Right cardiac atrium (tissue), 5 donors: ENCODE measurements around the gene HOXA7. TPM values are rescaled to one million over a fixed set of nuclear protein-coding genes. Genes with fewer than 3 reads are reported as not detected.

ENCODE experiments used
- ATAC-seq, 2 donors: fragments of 200-7000 bp; cut with Tn5 transposase; one replicate each; pipeline versions ENCODE4 v1.8.0 to v1.9.1; 2020; ENCODE audit warnings: moderate library complexity in 2 of 2, mild to moderate bottlenecking in 1 of 2
- DNase-seq, 3 donors: peaks; one replicate each; pipeline ENCODE4 v3.0.0-alpha.2; 2020
- H3K27ac ChIP-seq: one replicate; pipeline ENCODE4 v1.5.1; 2013; ENCODE audit warnings: mild to moderate bottlenecking, low read length, control low read depth, moderate library complexity
- H3K27me3 ChIP-seq: one replicate; pipeline ENCODE4 v1.6.1; 2013; ENCODE audit not compliant: control insufficient read depth, insufficient read depth
- H3K4me1 ChIP-seq: one replicate; pipeline ENCODE4 v1.6.1; 2013; ENCODE audit warnings: low read length; ENCODE audit not compliant: control insufficient read depth, insufficient read depth
- H3K4me3 ChIP-seq: one replicate; pipeline ENCODE4 v1.5.1; 2013; ENCODE audit warnings: low read length, control low read depth
- H3K9me3 ChIP-seq: one replicate; pipeline ENCODE4 v1.6.1; 2013; ENCODE audit warnings: low read length; ENCODE audit not compliant: control insufficient read depth
- WGBS: extraction: QIAGEN DNeasy Blood & Tissue Kit; methylation state at CpG from one replicate; pipeline ENCODE4 v1.1.7; 2013; 5-methylcytosine and 5-hydroxymethylcytosine counted together
- intact Hi-C, 4 donors: fragments of 100-400 bp; cut with DNase I; formaldehyde crosslinking; loops; one replicate each; pipeline versions ENCODE4 v1.11.0 to v1.14.0; 2022 to 2023
- polyA plus RNA-seq: library from polyadenylated mRNA; stranded (reverse); fragments of 200-250 nt; gene quantifications from one replicate; pipeline ENCODE4 v1.2.3, GENCODE V29; 2013
- total RNA-seq, 4 donors: library from RNA; stranded (reverse); fragmentation: NEBNext Ultra II Directional; extraction: Animal tissue kit (Norgen Biotek cat#: 25700); gene quantifications; one replicate each; pipeline ENCODE4 v1.2.1, GENCODE V29; 2021
- donor health status: healthy with polysubstance abuse.
- donor health status: DM: no; HTN: yes; CAD: no.
- donor health status: DM: no; HTN: no; CAD: no.
- donor health status: DM: no; HTN: yes; CAD: no; lungs with severe emphysema.
- donor health status: DM: yes; HTN: yes; CAD: no.

HOXA7 gene
- total and polyA plus RNA-seq, 5 donors, result 0.11 TPM; not detected in 4

- DNase-seq (no peak), ATAC-seq (peak in 1 of 2 donors; percentile 7)
- 21% methylated on average over 6 of the region's 6 CpGs for WGBS
- peak overlapping the region; percentile 53 for H3K27ac ChIP-seq
- H3K27me3 ChIP-seq, result no peaks in the 10 kb centered on the region
- H3K4me1 ChIP-seq, result no peaks in the 10 kb centered on the region
- no peaks in the 10 kb centered on the region for H3K9me3 ChIP-seq
- intact Hi-C loops, result no loop called here
- H3K4me3 ChIP-seq, result no peak overlapping the region
Observed at GRCh38 chr7:27111042-27111750, 45.3 kb downstream of the HOXA7 start.

GRCh38 chr7:27110186-27111031, 46.1 kb downstream of the HOXA7 start:
- intact Hi-C loops, result no loop called here
- no peaks in the 10 kb centered on the region for H3K4me1 ChIP-seq
- DNase-seq, result peak in 2 of 3 donors; percentile 57 to 69
- H3K9me3 ChIP-seq, result no peaks in the 10 kb centered on the region
- 36% methylated on average over 66 of the region's 66 CpGs for WGBS
- peak overlapping the region; percentile 53 for H3K27ac ChIP-seq
- no peaks in the 10 kb centered on the region for H3K27me3 ChIP-seq
- H3K4me3 ChIP-seq, result no peak overlapping the region
- no peak for ATAC-seq

GRCh38 chr7:27109466-27110185, 46.8 kb downstream of the HOXA7 start:
- Histone ChIP-seq H3K9me3 (no peaks in the 10 kb centered on the region), H3K27me3 (no peaks in the 10 kb centered on the region), H3K4me1 (no peaks in the 10 kb centered on the region), H3K27ac (no peak overlapping the region), H3K4me3 (no peak overlapping the region)
- no peak for ATAC-seq
- intact Hi-C loops, result no loop called here
- DNase-seq, result no peak
- WGBS, result 88% methylated on average over 4 of the region's 4 CpGs

- Histone ChIP-seq H3K9me3 (no peaks in the 10 kb centered on the region), H3K4me3 (peak overlapping the region; percentile 27), H3K4me1 (no peaks in the 10 kb centered on the region), H3K27ac (peak overlapping the region; percentile 33), H3K27me3 (no peaks in the 10 kb centered on the region)
- peak; percentile 55 to 82 (median 71) for DNase-seq
- peak; percentile 63 to 83 for ATAC-seq
- 21% methylated on average over 41 of the region's 41 CpGs for WGBS
- intact Hi-C loops, result no loop called here
Observed at GRCh38 chr7:27108390-27109127, 47.9 kb downstream of the HOXA7 start.

GRCh38 chr7:27107391-27108381, 48.8 kb downstream of the HOXA7 start:
- H3K4me1 ChIP-seq, result no peaks in the 10 kb centered on the region
- WGBS, result 25% methylated on average over 47 of the region's 47 CpGs
- H3K4me3 ChIP-seq, result peak overlapping the region; percentile 27
- peak in 1 of 3 donors; percentile 55 for DNase-seq
- intact Hi-C loops, result no loop called here
- no peaks in the 10 kb centered on the region for H3K27me3 ChIP-seq
- peak in 1 of 2 donors; percentile 18 for ATAC-seq
- peak overlapping the region; percentile 7 for H3K27ac ChIP-seq
- H3K9me3 ChIP-seq, result no peaks in the 10 kb centered on the region

GRCh38 chr7:27106901-27107240, 49.6 kb downstream of the HOXA7 start:
- WGBS, result 27% methylated on average over 14 of the region's 14 CpGs
- Histone ChIP-seq H3K27me3 (no peaks in the 10 kb centered on the region), H3K9me3 (no peaks in the 10 kb centered on the region), H3K4me3 (peak overlapping the region; percentile 48), H3K27ac (peak overlapping the region; percentile 84), H3K4me1 (no peaks in the 10 kb centered on the region)
- no peak for ATAC-seq
- intact Hi-C loops, result no loop called here
- no peak for DNase-seq

GRCh38 chr7:27106181-27106900, 50.1 kb downstream of the HOXA7 start:
- no peaks in the 10 kb centered on the region for H3K4me1 ChIP-seq
- H3K27me3 ChIP-seq, result no peaks in the 10 kb centered on the region
- no peaks in the 10 kb centered on the region for H3K9me3 ChIP-seq
- peak overlapping the region; percentile 84 for H3K27ac ChIP-seq
- peak in 2 of 3 donors; percentile 52 to 63 for DNase-seq
- peak in 1 of 2 donors; percentile 56 for ATAC-seq
- intact Hi-C loops, result no loop called here
- H3K4me3 ChIP-seq, result peak overlapping the region; percentile 48
- WGBS, result 17% methylated on average over 44 of the region's 44 CpGs

GRCh38 chr7:27105301-27106031, 51.0 kb downstream of the HOXA7 start:
- H3K4me1 ChIP-seq, result no peaks in the 10 kb centered on the region
- no peak overlapping the region for H3K27ac ChIP-seq
- DNase-seq (no peak), ATAC-seq (no peak)
- H3K4me3 ChIP-seq, result no peak overlapping the region
- intact Hi-C loops, result no loop called here
- 42% methylated on average over 13 of the region's 13 CpGs for WGBS
- no peaks in the 10 kb centered on the region for H3K27me3 ChIP-seq
- H3K9me3 ChIP-seq, result no peaks in the 10 kb centered on the region
